Mucosa of rectum (tissue), 2 donors: ENCODE data around the gene TMEFF1.
A peak's percentile ranks its signal among the peaks of the same experiment; 100 is the strongest.

Experiments
- H3K27ac ChIP-seq, 2 donors: one replicate each; pipeline ENCODE4 v1.7.0; 2013; ENCODE audit warnings: inconsistent platforms in 2 of 2, low read depth in 2 of 2, low read length in 2 of 2
- H3K27me3 ChIP-seq, 2 donors: one replicate each; pipeline ENCODE4 v1.7.0; 2013; ENCODE audit warnings: low read length in 2 of 2; ENCODE audit not compliant: control insufficient read depth in 2 of 2, insufficient read depth in 2 of 2
- H3K36me3 ChIP-seq, 2 donors: one replicate each; pipeline ENCODE4 v1.7.0; 2013; ENCODE audit warnings: low read length in 2 of 2; ENCODE audit not compliant: control insufficient read depth in 2 of 2, insufficient read depth in 2 of 2
- H3K4me1 ChIP-seq, 2 donors: one replicate each; pipeline ENCODE4 v1.7.0; 2013; ENCODE audit warnings: low read length in 2 of 2, mild to moderate bottlenecking in 1 of 2; ENCODE audit not compliant: control insufficient read depth in 2 of 2, insufficient read depth in 2 of 2
- H3K4me3 ChIP-seq, 2 donors: one replicate each; pipeline ENCODE4 v1.7.0; 2013; ENCODE audit warnings: low read length in 2 of 2
- H3K9ac ChIP-seq, 2 donors: one replicate each; pipeline ENCODE4 v1.7.0; 2013; ENCODE audit warnings: low read length in 2 of 2, low read depth in 1 of 2, mild to moderate bottlenecking in 1 of 2
- H3K9me3 ChIP-seq, 2 donors: one replicate each; pipeline ENCODE4 v1.7.0; 2013; ENCODE audit warnings: low read length in 2 of 2; ENCODE audit not compliant: control insufficient read depth in 2 of 2
- donor health status: healthy.
- donor health status: Normal muscosa, but diverticular disease.

The TMEFF1 gene

GRCh38 chr9:100466829-100467221 lies 6.1 kb upstream of the TMEFF1 start:
- Histone ChIP-seq H3K4me1 (no peaks in the 10 kb centered on the region), H3K9me3 (no peaks in the 10 kb centered on the region), H3K9ac (no peak overlapping the region), H3K36me3 (no peaks in the 10 kb centered on the region), H3K27ac (no peak overlapping the region), H3K4me3 (no peak overlapping the region), H3K27me3 (no peaks in the 10 kb centered on the region)

GRCh38 chr9:100468041-100468440 lies 4.9 kb upstream of the TMEFF1 start:
- Histone ChIP-seq H3K27me3 (peaks cover 0 to 6% of the 10 kb centered on the region in 2 donors), H3K4me1 (no peaks in the 10 kb centered on the region), H3K4me3 (no peak overlapping the region), H3K36me3 (no peaks in the 10 kb centered on the region), H3K27ac (no peak overlapping the region), H3K9me3 (no peaks in the 10 kb centered on the region), H3K9ac (no peak overlapping the region)

GRCh38 chr9:100472268-100472667 lies 681 bp upstream of the TMEFF1 start:
- H3K4me3 ChIP-seq = peak overlapping the region in 1 of 2 donors; percentile 41
- no peaks in the 10 kb centered on the region for H3K9me3 ChIP-seq
- no peak overlapping the region for H3K27ac ChIP-seq
- H3K36me3 ChIP-seq = no peaks in the 10 kb centered on the region
- H3K4me1 ChIP-seq = no peaks in the 10 kb centered on the region
- no peak overlapping the region for H3K9ac ChIP-seq
- H3K27me3 ChIP-seq = peaks cover 5 to 10% of the 10 kb centered on the region in 2 donors

- peak overlapping the region; percentile 41 to 58 for H3K4me3 ChIP-seq
- H3K9me3 ChIP-seq = no peaks in the 10 kb centered on the region
- no peak overlapping the region for H3K9ac ChIP-seq
Observed at GRCh38 chr9:100473276-100474081, 530 bp downstream of the TMEFF1 start.

GRCh38 chr9:100474082-100474923 lies 1.4 kb downstream of the TMEFF1 start:
- Histone ChIP-seq H3K4me1 (no peaks in the 10 kb centered on the region), H3K9me3 (no peaks in the 10 kb centered on the region), H3K4me3 (peak overlapping the region in 1 of 2 donors; percentile 58), H3K9ac (no peak overlapping the region), H3K27me3 (peaks cover 5 to 10% of the 10 kb centered on the region in 2 donors), H3K36me3 (no peaks in the 10 kb centered on the region), H3K27ac (no peak overlapping the region)

More at GRCh38 chr9:100473276-100474081, 530 bp downstream of the TMEFF1 start:
- H3K4me1 ChIP-seq = no peaks in the 10 kb centered on the region
- H3K27me3 ChIP-seq = peaks cover 5 to 10% of the 10 kb centered on the region in 2 donors
- H3K36me3 ChIP-seq = no peaks in the 10 kb centered on the region
- H3K27ac ChIP-seq = no peak overlapping the region

- H3K36me3 ChIP-seq = no peaks in the 10 kb centered on the region
- H3K27me3 ChIP-seq = peaks cover 5 to 10% of the 10 kb centered on the region in 2 donors
- H3K9ac ChIP-seq = no peak overlapping the region
- no peak overlapping the region for H3K27ac ChIP-seq
- no peaks in the 10 kb centered on the region for H3K9me3 ChIP-seq
- no peak overlapping the region for H3K4me3 ChIP-seq
- H3K4me1 ChIP-seq = no peaks in the 10 kb centered on the region
Observed at GRCh38 chr9:100474924-100475276, 2.0 kb downstream of the TMEFF1 start.

- Histone ChIP-seq H3K4me1 (no peaks in the 10 kb centered on the region), H3K36me3 (no peaks in the 10 kb centered on the region), H3K27me3 (peaks cover 5 to 8% of the 10 kb centered on the region in 2 donors), H3K9me3 (no peaks in the 10 kb centered on the region), H3K9ac (no peak overlapping the region), H3K4me3 (no peak overlapping the region), H3K27ac (no peak overlapping the region)
Observed at GRCh38 chr9:100477241-100477640, 4.3 kb downstream of the TMEFF1 start.

- peaks cover 4 to 5% of the 10 kb centered on the region in 2 donors for H3K27me3 ChIP-seq
- no peaks in the 10 kb centered on the region for H3K4me1 ChIP-seq
- H3K9ac ChIP-seq = no peak overlapping the region
- H3K36me3 ChIP-seq = no peaks in the 10 kb centered on the region
- H3K9me3 ChIP-seq = no peaks in the 10 kb centered on the region
- no peak overlapping the region for H3K4me3 ChIP-seq
- no peak overlapping the region for H3K27ac ChIP-seq
Observed at GRCh38 chr9:100478192-100478591, 5.2 kb downstream of the TMEFF1 start.

- no peak overlapping the region for H3K27ac ChIP-seq
- H3K4me3 ChIP-seq = no peak overlapping the region
- no peaks in the 10 kb centered on the region for H3K27me3 ChIP-seq
- no peaks in the 10 kb centered on the region for H3K36me3 ChIP-seq
- no peak overlapping the region for H3K9ac ChIP-seq
- H3K4me1 ChIP-seq = no peaks in the 10 kb centered on the region
- no peaks in the 10 kb centered on the region for H3K9me3 ChIP-seq
Observed at GRCh38 chr9:100479820-100480219, 6.9 kb downstream of the TMEFF1 start.

GRCh38 chr9:100485196-100485595 lies 12.2 kb downstream of the TMEFF1 start:
- no peak overlapping the region for H3K4me3 ChIP-seq
- no peak overlapping the region for H3K27ac ChIP-seq
- H3K9ac ChIP-seq = no peak overlapping the region
- H3K36me3 ChIP-seq = no peaks in the 10 kb centered on the region
- H3K9me3 ChIP-seq = no peaks in the 10 kb centered on the region
- H3K27me3 ChIP-seq = no peaks in the 10 kb centered on the region
- H3K4me1 ChIP-seq = no peaks in the 10 kb centered on the region
